SU-DHL-6 (cell line): ENCODE data around the gene SLC1A5.

Experiments used
- EZH2phosphoT487 ChIP-seq: fragments of 200-600 bp; sonication (generic), shearing (Covaris generic); conservative IDR thresholded peaks from 2 replicates; pipeline ENCODE4 v1.6.1; 2018; ENCODE audit warnings: mild to moderate bottlenecking, antibody characterized with exemption, low read length, moderate library complexity, mixed read lengths
- TF ChIP-seq, protein P1 (sequence below): fragments of 200-600 bp; sonication (generic); IDR thresholded peaks from one replicate; pipeline ENCODE4 v1.5.1; 2017; ENCODE audit warnings: antibody characterized with exemption, mild to moderate bottlenecking, low read length, moderate library complexity; ENCODE audit not compliant: insufficient read depth, poor library complexity, severe bottlenecking

GRCh38 chr19:46772170-46773017, 16.0 kb downstream of the SLC1A5 start:
- TF ChIP-seq, protein P1, sequence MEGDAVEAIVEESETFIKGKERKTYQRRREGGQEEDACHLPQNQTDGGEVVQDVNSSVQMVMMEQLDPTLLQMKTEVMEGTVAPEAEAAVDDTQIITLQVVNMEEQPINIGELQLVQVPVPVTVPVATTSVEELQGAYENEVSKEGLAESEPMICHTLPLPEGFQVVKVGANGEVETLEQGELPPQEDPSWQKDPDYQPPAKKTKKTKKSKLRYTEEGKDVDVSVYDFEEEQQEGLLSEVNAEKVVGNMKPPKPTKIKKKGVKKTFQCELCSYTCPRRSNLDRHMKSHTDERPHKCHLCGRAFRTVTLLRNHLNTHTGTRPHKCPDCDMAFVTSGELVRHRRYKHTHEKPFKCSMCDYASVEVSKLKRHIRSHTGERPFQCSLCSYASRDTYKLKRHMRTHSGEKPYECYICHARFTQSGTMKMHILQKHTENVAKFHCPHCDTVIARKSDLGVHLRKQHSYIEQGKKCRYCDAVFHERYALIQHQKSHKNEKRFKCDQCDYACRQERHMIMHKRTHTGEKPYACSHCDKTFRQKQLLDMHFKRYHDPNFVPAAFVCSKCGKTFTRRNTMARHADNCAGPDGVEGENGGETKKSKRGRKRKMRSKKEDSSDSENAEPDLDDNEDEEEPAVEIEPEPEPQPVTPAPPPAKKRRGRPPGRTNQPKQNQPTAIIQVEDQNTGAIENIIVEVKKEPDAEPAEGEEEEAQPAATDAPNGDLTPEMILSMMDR, result no peak
- TF ChIP-seq EZH2phosphoT487, result no peak
